HuH-7 (cell line): ENCODE measurements around the gene TADA1.
A peak's percentile ranks its signal among the peaks of the same experiment; 100 is the strongest.
"Not testable (repeated sequence)": the region's sequence is repeated elsewhere in the genome, so short reads cannot be mapped to it uniquely, and the experiment has no call there.

Experiments used
- DNase-seq: peaks from one replicate; pipeline ENCODE4 v3.0.0; 2011; ENCODE audit warnings: low spot score

TADA1 gene

GRCh38 chr1:166843769-166844596, 32.1 kb downstream of the TADA1 start:
- DNase-seq = no peak

GRCh38 chr1:166843322-166843721, 32.7 kb downstream of the TADA1 start:
- DNase-seq = no peak

GRCh38 chr1:166840309-166841274, 35.5 kb downstream of the TADA1 start:
- DNase-seq = peak; percentile 17

DNA sequence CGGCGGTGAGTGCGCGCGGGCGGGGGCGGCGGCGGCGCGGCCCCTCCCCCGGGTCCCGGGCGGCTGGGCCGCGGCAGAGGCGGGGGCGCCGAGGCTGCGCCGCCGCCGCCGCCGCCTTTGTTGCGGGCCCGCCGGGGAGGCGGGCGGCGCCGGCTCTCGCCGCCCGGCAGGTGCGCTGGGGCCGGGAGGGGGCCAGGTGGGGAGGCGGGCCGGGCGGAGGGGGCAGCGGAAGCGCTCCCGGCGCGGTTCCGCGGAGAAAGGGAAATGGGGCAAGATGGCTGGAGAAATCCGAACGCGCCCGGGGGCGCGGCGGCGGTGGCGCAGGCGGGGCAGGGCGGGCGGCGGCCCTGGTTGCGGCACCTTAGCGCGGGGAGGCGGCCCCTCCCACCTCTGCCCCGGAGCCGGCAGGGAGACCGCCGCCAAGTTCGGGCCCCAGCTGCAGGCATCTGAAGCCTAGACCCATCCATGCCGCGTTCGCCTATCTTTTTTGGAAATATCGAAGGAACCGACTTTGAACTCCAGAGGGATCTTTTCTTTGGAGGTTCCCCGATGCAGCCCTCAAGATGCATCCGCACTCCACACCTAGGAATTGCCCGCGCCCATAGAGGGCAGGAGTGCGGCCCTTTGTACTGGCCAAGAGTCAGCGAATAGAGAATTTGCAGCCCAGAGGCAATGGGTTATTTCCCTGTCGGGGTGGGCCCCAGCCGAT, 36.3 kb downstream of the TADA1 start:
- peak; percentile 31 for DNase-seq

GRCh38 chr1:166838766-166839599, 37.1 kb downstream of the TADA1 start, which contains the start of gene POGK:
TSS of gene POGK (plus strand) at chr1:166839475. CDS start at chr1:166840957, 1,482 bp downstream.
- DNase-seq = peak; percentile 85

DNA sequence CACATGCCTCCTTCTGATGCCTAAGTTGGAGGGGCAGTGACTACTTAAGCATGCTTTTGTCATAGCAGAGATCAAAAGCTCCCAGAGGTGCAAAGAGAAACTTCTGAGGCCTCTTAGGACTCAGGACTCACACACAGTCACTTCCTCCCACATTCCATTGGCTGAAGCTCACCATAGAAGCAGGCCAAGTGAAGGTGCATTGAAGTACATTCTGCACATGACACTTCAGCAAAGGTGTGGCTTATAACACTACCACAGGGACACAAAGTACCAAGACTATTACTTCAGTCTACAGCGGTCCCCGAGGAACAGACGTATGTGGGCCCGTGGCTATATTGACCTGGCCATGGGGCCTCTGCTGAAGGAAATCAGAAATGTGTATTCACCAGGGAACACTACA, 39.3 kb downstream of the TADA1 start:
- DNase-seq = no peak

DNA sequence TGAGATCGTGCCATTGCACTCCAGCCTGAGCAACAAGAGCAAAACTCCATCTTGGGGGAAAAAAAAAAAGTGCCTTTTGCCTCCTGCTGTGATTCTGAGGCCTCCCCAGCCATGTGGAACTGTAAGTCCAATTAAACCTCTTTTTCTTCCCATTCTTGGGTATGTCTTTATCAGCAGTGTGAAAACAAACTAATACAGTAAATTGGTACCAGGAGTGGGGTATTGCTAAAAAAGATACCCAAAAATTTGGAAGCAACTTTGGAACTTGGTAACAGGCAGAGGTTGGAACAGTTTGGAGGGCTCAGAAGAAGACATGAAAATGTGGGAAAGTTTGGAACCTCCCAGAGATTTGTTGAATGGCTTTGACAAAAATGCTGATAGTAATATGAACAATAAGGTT, 46.3 kb downstream of the TADA1 start:
- not testable (repeated sequence) for DNase-seq

DNA sequence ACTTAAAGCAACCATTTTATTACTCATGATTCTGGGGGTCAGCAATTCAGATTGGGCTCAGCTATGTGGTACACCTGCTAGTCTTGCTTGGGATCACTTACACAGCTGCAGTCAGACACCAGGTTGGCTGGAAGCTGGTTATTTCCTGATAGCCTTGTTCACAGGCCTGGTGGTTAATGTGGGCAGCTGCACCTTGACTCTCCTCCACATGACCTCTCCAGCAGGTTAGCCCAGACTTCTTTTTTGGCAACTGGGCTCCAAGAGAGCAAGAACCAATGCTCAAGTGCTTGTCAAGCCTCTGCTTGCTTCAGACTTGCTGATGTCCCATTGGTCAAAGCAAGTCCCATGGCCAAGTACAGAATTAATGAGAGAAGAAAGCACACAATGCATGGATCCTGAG, 48.6 kb downstream of the TADA1 start:
- DNase-seq = no peak

GRCh38 chr1:166822385-166822784, 53.7 kb downstream of the TADA1 start:
- no peak for DNase-seq

DNA sequence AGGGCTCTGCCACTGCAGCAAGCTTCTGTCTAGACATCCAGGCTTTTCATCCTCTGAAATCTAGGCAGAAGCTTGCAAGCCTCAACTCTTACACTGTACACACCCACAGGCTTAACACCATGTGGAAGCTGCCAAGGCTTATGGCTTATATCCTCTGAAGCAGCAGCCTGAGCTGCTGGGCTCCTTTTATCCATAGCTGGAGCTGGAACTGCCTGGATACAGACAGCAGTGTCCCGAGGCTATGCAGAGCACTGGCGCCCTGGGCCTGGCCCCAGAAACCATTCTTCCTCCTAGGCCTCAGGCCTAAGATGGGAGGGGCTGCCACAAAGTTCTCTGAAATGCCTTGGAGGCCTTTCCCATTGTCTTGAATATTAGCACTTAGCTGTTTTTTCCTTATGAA, 56.1 kb downstream of the TADA1 start:
- no peak for DNase-seq

- no peak for DNase-seq
Measured at GRCh38 chr1:166814611-166815010, 61.5 kb downstream of the TADA1 start.

GRCh38 chr1:166813508-166814223, 62.4 kb downstream of the TADA1 start:
- no peak for DNase-seq

- DNase-seq = no peak
Measured at GRCh38 chr1:166811691-166812090, 64.4 kb downstream of the TADA1 start.

GRCh38 chr1:166808952-166809351, 67.1 kb downstream of the TADA1 start:
- no peak for DNase-seq
